Adrenal gland (tissue), 5 donors: ENCODE measurements around the gene ATP13A4.

ENCODE experiments used
- CTCF ChIP-seq, 6 experiments: fragments of 450-650 bp in 4 of 6; fragments of 200-600 bp in 2 of 6; sonication (generic) in 1 of 6; IDR thresholded peaks; 1 replicate in 5 of 6; 2 replicates in 1 of 6; pipeline versions ENCODE4 v1.5.1 to v1.8.0; 2016 to 2021; ENCODE audit warnings: antibody characterized with exemption in 6 of 6, mild to moderate bottlenecking in 2 of 6, moderate library complexity in 1 of 6
- POLR2A ChIP-seq, 2 donors: fragments of 450-650 bp; IDR thresholded peaks; one replicate each; pipeline ENCODE4 v1.6.1; 2017; ENCODE audit warnings: antibody characterized with exemption in 2 of 2, mild to moderate bottlenecking in 2 of 2, moderate library complexity in 1 of 2
- donor health status: DM: no; HTN: no; CAD: no.

- TF ChIP-seq CTCF (IDR thresholded peaks at IDR 0.05) (no peak), POLR2A (IDR thresholded peaks at IDR 0.05) (no peak)
Observed at GRCh38 chr3:193507566-193507965, 47.1 kb downstream of the ATP13A4 start.
